Stimulated activated CD4-positive, alpha-beta T cell treated with anti-CD3 and anti-CD28 coated beads, Interleukin-2, amount 100 ng/mL, for 48 hours (primary cell): ENCODE measurements around the gene CYTH1.

Experiments used
- DNase-seq, 2 donors: peaks; one replicate each; pipeline ENCODE4 v3.0.0-alpha.2; 2020

The CYTH1 gene

DNA sequence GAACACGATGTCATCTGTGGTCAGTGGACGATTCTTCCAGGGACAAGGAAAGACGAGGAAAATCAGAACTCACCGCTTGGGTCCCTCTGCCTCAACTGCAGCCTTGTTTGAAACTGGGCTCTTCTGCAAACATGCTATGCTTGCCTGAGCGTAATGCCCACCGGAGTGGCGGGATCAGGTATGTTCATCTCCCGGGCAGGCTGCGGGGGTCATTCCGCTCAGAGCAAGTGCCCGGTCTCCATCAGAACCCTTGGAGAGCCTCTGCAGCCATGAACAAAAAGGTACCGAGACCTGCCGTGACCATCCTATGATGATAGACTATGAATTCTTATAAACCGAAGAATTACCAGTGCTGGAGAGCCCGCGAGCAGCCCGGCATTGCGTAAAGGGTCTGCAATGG lies 140.4 kb downstream of the CYTH1 start:
- DNase-seq = no peak

DNA sequence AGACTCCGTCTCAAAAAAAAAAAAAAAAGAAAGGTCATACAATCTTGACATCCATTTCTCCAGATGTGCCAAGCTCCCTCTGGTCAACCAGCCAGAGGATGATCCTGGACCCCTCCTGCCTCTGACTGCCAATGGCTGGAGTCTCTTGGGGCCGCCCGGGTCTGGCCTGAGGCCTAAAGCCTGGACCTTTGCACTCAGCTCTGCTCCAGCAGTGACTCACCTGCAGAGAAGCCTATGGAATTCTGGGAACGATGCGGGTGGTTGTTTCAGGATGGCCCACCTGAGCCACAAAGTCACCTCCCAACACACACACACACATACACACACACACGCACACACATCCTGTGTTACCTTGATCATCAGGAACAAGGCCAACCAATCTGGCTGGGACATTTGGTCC lies 140.8 kb downstream of the CYTH1 start:
- DNase-seq = no peak

DNA sequence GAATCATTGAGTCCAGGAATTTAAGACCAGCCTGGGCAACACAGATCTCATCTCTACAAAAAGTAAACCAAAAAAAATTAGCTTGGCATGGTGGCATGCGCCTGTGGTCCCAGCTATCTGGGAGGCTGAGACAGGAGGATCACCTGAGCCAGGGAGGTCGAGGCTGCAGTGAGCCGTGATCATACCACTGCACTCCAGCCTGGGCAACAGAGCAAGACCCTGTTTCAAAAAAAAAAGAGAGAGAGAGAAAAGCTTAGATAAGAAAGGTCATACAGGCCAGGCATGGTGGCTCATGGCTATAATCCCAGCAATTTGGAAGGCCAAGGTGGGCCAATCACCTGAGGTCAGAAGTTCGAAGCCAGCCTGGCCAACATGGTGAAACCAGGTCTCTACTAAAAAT lies 141.4 kb downstream of the CYTH1 start:
- no peak for DNase-seq

DNA sequence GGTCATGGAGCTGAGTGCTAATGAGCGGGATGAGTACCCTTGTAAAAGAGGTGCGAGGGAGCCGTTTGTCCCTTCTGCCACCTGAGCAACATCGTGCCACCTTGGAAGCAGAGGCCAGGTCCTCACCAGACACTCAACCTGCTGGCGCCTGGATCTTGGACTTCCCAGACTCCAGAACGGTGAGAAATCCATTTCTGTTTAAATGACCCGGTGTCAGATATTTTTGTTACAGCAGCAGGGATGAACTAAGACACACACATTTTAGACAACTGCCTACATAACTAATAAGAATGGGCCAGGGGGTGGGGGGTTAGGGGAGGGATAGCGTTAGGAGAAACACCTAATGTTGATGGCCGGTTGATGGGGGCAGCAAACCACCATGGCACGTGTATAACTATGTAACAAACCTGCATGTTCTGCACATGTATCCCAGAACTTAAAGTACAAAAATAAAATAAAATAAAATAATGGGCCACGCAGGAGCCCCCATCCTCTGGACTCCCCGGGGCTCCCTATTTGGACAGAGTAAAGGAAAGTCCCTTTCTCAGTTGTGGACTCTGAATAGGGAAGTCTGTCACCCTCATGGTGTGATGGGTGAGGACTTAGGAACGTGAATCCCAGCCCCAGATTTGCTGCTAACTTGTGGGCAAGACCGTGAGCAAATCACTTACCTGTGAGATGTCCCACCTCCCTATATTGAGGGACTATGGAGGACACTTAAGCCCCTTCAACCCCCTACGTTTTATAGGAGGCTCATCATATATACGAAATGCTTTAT lies 144.2 kb downstream of the CYTH1 start:
- no peak for DNase-seq

DNA sequence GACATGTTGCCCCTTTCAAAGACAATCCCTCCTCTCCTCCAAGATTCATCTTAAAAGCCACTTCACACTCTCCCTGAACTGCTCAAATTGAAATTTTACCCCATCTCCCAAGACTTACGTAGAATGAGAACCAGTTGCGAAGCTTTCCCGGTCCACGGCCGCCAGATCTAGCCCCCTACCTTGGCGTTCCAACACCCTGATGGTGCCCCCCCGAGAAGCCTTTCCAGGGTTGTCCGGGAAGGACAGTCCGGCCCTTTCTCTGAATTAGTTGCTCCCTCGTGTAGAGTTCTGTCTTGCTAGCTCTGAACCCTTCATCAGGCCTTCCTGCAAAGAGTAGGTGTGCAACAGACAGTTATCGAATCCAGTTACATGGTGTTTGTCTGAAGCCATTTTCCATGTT lies 144.9 kb downstream of the CYTH1 start:
- no peak for DNase-seq

DNA sequence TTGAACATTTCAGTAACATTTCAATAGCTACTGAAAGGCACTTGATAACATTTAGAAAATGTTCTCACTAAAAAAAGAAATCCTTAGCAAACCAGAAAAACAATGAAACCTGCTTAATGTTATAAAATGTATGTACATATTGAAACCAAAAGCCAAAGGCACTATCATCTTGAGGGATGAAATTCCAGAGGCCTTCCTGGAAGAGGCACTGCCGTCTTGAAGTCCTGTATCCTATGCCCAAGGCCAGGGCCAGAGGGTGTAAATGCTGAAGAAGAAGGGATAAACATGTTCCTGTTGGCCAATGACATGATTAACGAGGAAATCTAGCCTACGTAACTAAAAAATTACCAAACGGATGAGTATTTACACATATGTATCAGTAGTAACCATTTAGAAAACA lies 147.9 kb downstream of the CYTH1 start:
- no peak for DNase-seq

DNA sequence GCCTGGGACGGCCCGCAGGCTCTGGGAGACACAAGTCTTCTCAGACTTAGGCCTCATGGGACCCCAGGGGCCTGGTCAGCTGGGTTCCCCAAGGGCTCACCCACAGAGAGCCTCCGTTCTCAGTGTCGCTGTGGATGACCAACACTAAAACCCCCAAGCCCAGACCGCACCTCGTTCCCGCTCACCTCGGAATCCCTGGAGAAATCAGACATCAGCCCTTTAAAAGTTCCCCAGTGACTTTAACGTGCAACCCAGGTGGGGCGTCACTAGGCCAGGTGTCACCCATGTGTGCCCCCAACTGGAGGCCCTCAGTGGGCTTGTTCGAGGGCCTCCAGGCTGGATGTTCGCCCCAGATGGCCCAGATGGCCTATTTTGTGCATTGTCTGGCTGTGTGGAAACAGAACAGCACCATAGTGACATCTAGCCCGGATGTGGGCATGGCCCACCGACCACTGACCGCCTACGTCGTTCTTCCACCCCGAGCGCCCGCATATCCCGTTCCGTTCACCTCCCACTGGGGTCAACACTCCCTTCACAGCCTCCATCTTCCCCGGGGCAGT lies 152.6 kb downstream of the CYTH1 start:
- DNase-seq = no peak

DNA sequence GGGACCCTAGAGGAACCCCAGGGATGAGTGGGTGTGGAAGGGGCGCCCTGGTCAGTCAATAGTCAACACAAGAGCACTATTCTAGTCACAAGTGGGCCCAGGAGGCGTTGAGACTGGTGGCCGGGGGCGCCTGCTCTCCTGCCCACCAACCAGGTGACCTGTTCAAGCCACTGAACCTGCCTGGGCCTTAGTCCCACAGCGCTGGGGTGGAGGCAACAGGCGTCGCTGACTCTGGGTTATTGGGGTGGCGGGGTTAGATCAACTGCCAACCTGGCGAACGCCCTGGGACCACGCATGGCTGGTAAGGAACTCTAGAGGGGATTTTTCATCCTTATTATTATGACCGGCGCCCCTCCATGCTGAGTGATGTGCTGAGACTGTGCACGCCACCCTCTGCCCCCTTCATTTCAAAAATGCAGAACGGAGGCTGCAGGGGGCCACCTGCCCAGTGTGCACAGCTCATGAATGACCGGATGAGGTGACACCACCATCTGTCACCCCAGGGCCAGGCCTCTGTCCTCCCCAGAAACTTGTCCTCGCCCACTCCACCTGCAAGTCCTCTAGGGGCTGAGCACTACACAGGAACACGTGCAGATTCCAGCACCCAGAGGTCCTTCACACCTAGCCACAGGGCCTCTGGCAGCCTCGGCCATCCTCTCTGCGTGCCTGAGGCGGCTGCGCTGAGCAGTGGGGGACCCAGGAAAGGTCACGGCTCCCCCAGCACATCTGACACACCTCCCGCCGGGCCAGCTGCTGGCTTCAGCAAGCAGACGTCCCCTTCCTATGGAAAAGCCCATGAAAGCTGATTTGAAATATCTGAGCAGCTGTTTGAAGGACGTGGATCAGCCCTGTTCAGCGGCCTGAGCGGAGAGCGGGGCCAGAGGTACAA lies 153.3 kb downstream of the CYTH1 start:
- DNase-seq = no peak

DNA sequence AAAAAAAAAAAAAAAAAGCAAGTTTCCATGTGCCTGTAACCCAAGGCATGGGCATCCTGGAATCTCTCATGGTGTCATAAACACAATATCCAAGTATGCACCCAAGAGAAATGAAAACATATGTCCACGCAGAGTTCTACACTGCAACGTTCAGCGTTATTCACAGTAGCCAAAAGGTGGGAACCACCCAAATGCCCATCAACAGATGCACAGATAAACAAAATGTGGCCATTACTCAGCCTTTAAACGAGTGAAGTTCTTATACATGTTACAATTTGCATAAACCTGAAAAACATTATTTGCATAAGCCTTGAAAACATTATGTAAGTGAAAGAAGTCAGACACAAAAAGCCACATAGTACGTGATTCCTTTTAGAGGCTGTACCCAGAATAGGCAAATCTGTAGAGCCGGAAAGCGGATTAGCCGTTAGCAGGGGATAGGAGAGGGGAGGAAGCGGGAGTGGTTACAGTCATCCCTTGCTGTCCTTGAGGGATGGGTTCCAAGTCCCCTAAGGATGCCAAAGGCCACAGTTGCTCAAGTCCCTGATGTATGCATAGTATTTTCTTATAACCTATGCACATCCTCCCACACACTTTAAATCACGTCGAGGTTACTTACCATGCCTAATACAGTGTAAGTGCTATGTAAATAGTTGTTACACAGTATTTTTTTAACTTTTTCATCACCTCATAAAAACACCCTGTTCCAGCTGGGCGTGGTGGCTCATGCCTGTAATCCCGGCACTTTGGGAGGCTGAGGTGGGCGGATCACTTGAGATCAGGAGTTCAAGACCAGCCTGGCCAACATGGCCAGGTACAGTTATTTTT lies 157.5 kb downstream of the CYTH1 start:
- DNase-seq = no peak
